ENCODE measurements around the gene THAP11. TPM values are rescaled to one million over a fixed set of nuclear protein-coding genes. Genes with fewer than 3 reads are reported as not detected.
A peak's percentile ranks its signal among the peaks of the same experiment; 100 is the strongest.

Gene THAP11
- total and polyA plus RNA-seq, 2 of the 4 experiments (the other 2 are of a cell fraction), result 13.3 to 14.5 TPM

- no peak overlapping the region for H2AK5ac ChIP-seq (ENCODE audit: low read depth, low read length)
- H4K8ac ChIP-seq (ENCODE audit: low read depth in 2 of 2, low read length in 2 of 2), result peak overlapping the region in 1 of 2 experiments; percentile 4; a peak in 1 of 4 replicates
- peaks cover 24 to 64% of the 10 kb centered on the region in 2 experiments for H3K79me1 ChIP-seq (ENCODE audit: low read depth in 1 of 2, low read length in 2 of 2)
- peaks cover 21% of the 10 kb centered on the region for H3K9me1 ChIP-seq (ENCODE audit: insufficient read depth, low read length)
- H3K23ac ChIP-seq (ENCODE audit: low read depth, low read length), result peak overlapping the region; percentile 96; the same call in 1 of the 2 replicates
- H3K14ac ChIP-seq (replicated peaks; ENCODE audit: low read depth, low read length), result peak overlapping the region; percentile 53
- no peak overlapping the region for H3K9ac ChIP-seq (ENCODE audit: low read depth, low read length)
- no peak overlapping the region for H2BK5ac ChIP-seq (ENCODE audit: low read depth, low read length, poor library complexity, severe bottlenecking)
- TF ChIP-seq CTCF (conservative IDR thresholded peaks at IDR 0.05; ENCODE audit: low read depth, low read length), result no peak
- TF ChIP-seq RAD21 (IDR thresholded peaks at IDR 0.05; ENCODE audit: low read length), result no peak
- TF ChIP-seq FOS (IDR thresholded peaks at IDR 0.05; ENCODE audit: low read depth, low read length), result no peak
- no peak for TF ChIP-seq MAFK (IDR thresholded peaks at IDR 0.05; ENCODE audit: low read depth, low read length)
- no peak for TF ChIP-seq RFX5 (IDR thresholded peaks at IDR 0.05; ENCODE audit: low read depth, low read length)
- no peak for TF ChIP-seq CHD1 (IDR thresholded peaks at IDR 0.05; ENCODE audit: low read depth, low read length)
- TF ChIP-seq USF2 (IDR thresholded peaks at IDR 0.05; ENCODE audit: low read depth, low read length), result no peak
- TF ChIP-seq POLR2A (IDR thresholded peaks at IDR 0.05; ENCODE audit: low read depth, low read length), result no peak
- no peak for TF ChIP-seq SMC3 (IDR thresholded peaks at IDR 0.05; ENCODE audit: low read depth, low read length)
- TF ChIP-seq CEBPB (IDR thresholded peaks at IDR 0.05; ENCODE audit: low read depth, low read length), result no peak
- H3K18ac ChIP-seq (ENCODE audit: low read depth, low read length), result no peak overlapping the region
- in situ Hi-C loops (cut with MboI; ENCODE audit: low sequenced_read_pairs) (no loop called here), intact Hi-C loops (cut with micrococcal nuclease) (no loop called here), dilution Hi-C loops (cut with HindIII; ENCODE audit: low sequenced_read_pairs, unreplicated experiment) (no loop called here)
- no peak overlapping the region for H2BK15ac ChIP-seq (ENCODE audit: low read depth, low read length)
- H3K4ac ChIP-seq (ENCODE audit: low read depth, low read length), result no peak overlapping the region
- no TSS peak for BruUV-seq (replicated peaks)
- H3K9me3 ChIP-seq (ENCODE audit: control insufficient read depth, insufficient read depth, low read length), result no peaks in the 10 kb centered on the region
- no peak overlapping the region for H2AFZ ChIP-seq (replicated peaks; ENCODE audit: low read length, poor library complexity)
- H4K91ac ChIP-seq (ENCODE audit: insufficient read depth, low read depth, low read length), result no peak overlapping the region
- H3K4me2 ChIP-seq (ENCODE audit: low read depth, low read length), result peak overlapping the region; percentile 67
- H4K5ac ChIP-seq (ENCODE audit: low read depth, low read length), result no peak overlapping the region
- no peak overlapping the region for H2BK20ac ChIP-seq (ENCODE audit: low read depth, low read length)
- POLR2A ChIA-PET (ENCODE audit: unreplicated experiment), result interaction anchor here (0.9 kb wide), 1 partner anchor 11 kb away, joined by 3 read pairs; no protein-coding TSS in a partner anchor
- H2BK120ac ChIP-seq (ENCODE audit: low read depth, low read length), result no peak overlapping the region
- H3K4me1 ChIP-seq (ENCODE audit: control insufficient read depth, insufficient read depth, low read length), result peaks cover 13% of the 10 kb centered on the region
- WGBS, 2 experiments (ENCODE audit: extremely low coverage in 2 of 2, insufficient read length in 1 of 2), result 60% methylated on average over 1 of the region's 4 CpGs; no CpG with 5 or more reads in 1 of the 2 experiments
- 0 out of 2 replicates have a peak, but pooled peaks cover 2% of the 10 kb centered on the region for H3K36me3 ChIP-seq (ENCODE audit: control insufficient read depth, insufficient read depth, low read length)
- no peaks in the 10 kb centered on the region for H3K27me3 ChIP-seq (ENCODE audit: control insufficient read depth, insufficient read depth, low read length)
- no peak overlapping the region for H3K56ac ChIP-seq (ENCODE audit: extremely low read depth, insufficient read depth, low read length)
- CTCF ChIA-PET, result interaction anchor here (0.8 to 0.9 kb wide), 2 partner anchors 28 to 98 kb away, joined by 3 to 4 read pairs; no protein-coding TSS in a partner anchor
- H3K4me3 ChIP-seq (ENCODE audit: insufficient read depth, low read depth, low read length), result no peak overlapping the region
- DNase-seq, result peak; percentile 51
- no peak overlapping the region for H2AK9ac ChIP-seq (replicated peaks; ENCODE audit: low read depth, low read length, poor library complexity)
- no peak overlapping the region for H3K27ac ChIP-seq (ENCODE audit: insufficient read depth, low read length)
- no peak for ATAC-seq (ENCODE audit: low read depth)
- H4K20me1 ChIP-seq (ENCODE audit: insufficient read depth, low read length), result peaks cover 32% of the 10 kb centered on the region
Observed at GRCh38 chr16:67844497-67844896, 2.4 kb downstream of the THAP11 start.
